DOHH2 (cell line): ENCODE measurements around the gene PROM1.

ENCODE experiments used
- EZH2phosphoT487 ChIP-seq: fragments of 200-600 bp; sonication (generic); IDR thresholded peaks from 2 replicates; pipeline ENCODE4 v1.6.1; 2017; ENCODE audit warnings: borderline replicate concordance, mild to moderate bottlenecking, antibody characterized with exemption, low read length, moderate library complexity, mixed read lengths
- TF ChIP-seq, protein P1 (sequence below): fragments of 200-600 bp; sonication (generic); IDR thresholded peaks from one replicate; pipeline ENCODE4 v1.5.1; 2014; ENCODE audit warnings: antibody characterized with exemption, mild to moderate bottlenecking, low read depth, low read length; ENCODE audit not compliant: poor library complexity, severe bottlenecking

DNA sequence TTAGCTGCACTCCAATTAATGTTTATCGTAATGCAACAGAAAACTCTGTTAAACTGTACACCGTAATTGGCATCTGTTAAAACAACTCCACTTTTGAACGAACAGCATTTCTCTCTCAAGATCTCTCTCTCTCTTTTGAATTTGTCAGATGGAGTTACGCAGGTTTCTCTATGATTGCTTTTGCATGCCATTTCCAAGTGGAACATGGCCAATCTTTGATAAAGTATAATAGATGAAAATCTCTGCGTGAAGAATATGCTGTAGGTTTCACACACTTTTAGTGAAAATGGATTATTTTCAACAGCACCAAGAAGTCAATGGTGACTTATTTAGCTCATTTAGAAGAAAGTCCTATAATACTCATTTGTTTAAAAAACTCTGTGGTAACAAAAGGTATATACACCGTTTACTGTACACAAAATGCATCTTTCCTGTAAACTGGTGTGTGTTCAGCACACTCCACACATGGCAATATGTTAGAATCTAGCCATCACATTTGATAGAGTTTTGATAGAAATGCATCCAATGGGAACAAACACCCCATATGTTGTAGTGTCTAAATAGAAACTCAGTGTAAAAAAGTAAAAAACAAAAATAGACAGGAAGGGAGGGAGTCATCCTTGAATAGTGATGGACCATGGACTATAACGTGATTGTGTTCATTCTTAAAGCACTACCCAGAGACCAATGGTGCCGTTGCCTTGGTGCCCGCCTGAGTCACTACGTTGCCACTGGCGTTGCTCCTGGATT lies 115.1 kb downstream of the PROM1 start:
- TF ChIP-seq, protein P1, sequence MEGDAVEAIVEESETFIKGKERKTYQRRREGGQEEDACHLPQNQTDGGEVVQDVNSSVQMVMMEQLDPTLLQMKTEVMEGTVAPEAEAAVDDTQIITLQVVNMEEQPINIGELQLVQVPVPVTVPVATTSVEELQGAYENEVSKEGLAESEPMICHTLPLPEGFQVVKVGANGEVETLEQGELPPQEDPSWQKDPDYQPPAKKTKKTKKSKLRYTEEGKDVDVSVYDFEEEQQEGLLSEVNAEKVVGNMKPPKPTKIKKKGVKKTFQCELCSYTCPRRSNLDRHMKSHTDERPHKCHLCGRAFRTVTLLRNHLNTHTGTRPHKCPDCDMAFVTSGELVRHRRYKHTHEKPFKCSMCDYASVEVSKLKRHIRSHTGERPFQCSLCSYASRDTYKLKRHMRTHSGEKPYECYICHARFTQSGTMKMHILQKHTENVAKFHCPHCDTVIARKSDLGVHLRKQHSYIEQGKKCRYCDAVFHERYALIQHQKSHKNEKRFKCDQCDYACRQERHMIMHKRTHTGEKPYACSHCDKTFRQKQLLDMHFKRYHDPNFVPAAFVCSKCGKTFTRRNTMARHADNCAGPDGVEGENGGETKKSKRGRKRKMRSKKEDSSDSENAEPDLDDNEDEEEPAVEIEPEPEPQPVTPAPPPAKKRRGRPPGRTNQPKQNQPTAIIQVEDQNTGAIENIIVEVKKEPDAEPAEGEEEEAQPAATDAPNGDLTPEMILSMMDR, result no peak
- TF ChIP-seq EZH2phosphoT487, result no peak
